Breast epithelium (tissue), 3 donors: Measurements from ENCODE around the gene PPIG.

ENCODE experiments used
- CTCF ChIP-seq, 3 donors: fragments of 450-650 bp; IDR thresholded peaks; one replicate each; pipeline ENCODE4 v1.5.1; 2016 to 2017; ENCODE audit warnings: antibody characterized with exemption in 3 of 3, mild to moderate bottlenecking in 3 of 3, moderate library complexity in 3 of 3
- POLR2A ChIP-seq: fragments of 450-650 bp; IDR thresholded peaks from one replicate; pipeline ENCODE4 v1.6.1; 2016; ENCODE audit warnings: antibody characterized with exemption, mild to moderate bottlenecking, moderate library complexity

- no peak for TF ChIP-seq CTCF (IDR thresholded peaks at IDR 0.05)
- TF ChIP-seq POLR2A, result no peak
Observed at GRCh38 chr2:169656164-169656563, 72.0 kb downstream of the PPIG start.
